Parathyroid adenoma (tissue), 2 donors: ENCODE data around the gene SPP2.

Experiments used
- H2AFZ ChIP-seq: fragments of 300-600 bp; sonication (generic); one replicate; pipeline ENCODE4 v1.7.0; 2017; ENCODE audit warnings: antibody characterized with exemption, mild to moderate bottlenecking
- H3K27ac ChIP-seq: fragments of 300-600 bp; sonication (generic); one replicate; pipeline ENCODE4 v1.7.0; 2017
- H3K27me3 ChIP-seq: fragments of 300-600 bp; sonication (generic); one replicate; pipeline ENCODE4 v1.7.0; 2017; ENCODE audit warnings: low read length; ENCODE audit not compliant: control insufficient read depth, insufficient read depth
- H3K36me3 ChIP-seq: fragments of 300-600 bp; sonication (generic); one replicate; pipeline ENCODE4 v1.7.0; 2017; ENCODE audit warnings: low read length; ENCODE audit not compliant: control insufficient read depth, insufficient read depth
- H3K4me1 ChIP-seq: fragments of 300-600 bp; sonication (generic); one replicate; pipeline ENCODE4 v1.7.0; 2017; ENCODE audit warnings: control low read depth
- H3K4me2 ChIP-seq: fragments of 300-600 bp; sonication (generic); one replicate; pipeline ENCODE4 v1.7.0; 2017; ENCODE audit warnings: low read length
- H3K4me3 ChIP-seq: fragments of 300-600 bp; sonication (generic); one replicate; pipeline ENCODE4 v1.7.0; 2017; ENCODE audit warnings: low read depth, low read length
- H3K79me2 ChIP-seq: fragments of 300-600 bp; sonication (generic); one replicate; pipeline ENCODE4 v1.7.0; 2017; ENCODE audit warnings: control low read depth
- H3K9ac ChIP-seq: fragments of 300-600 bp; sonication (generic); one replicate; pipeline ENCODE4 v1.7.0; 2017; ENCODE audit warnings: mild to moderate bottlenecking
- H3K9me3 ChIP-seq: fragments of 300-600 bp; sonication (generic); one replicate; pipeline ENCODE4 v1.7.0; 2017; ENCODE audit warnings: low read length; ENCODE audit not compliant: control insufficient read depth
- TF ChIP-seq, protein P1 (sequence below): fragments of 300-600 bp; sonication (generic); IDR thresholded peaks from one replicate; pipeline ENCODE4 v1.7.0; 2017; ENCODE audit warnings: antibody characterized with exemption, mild to moderate bottlenecking
- donor health status: primary hyperparathyroidism.

Gene SPP2

GRCh38 chr2:234060236-234060635 is 9.7 kb downstream of the SPP2 start:
- TF ChIP-seq, protein P1, sequence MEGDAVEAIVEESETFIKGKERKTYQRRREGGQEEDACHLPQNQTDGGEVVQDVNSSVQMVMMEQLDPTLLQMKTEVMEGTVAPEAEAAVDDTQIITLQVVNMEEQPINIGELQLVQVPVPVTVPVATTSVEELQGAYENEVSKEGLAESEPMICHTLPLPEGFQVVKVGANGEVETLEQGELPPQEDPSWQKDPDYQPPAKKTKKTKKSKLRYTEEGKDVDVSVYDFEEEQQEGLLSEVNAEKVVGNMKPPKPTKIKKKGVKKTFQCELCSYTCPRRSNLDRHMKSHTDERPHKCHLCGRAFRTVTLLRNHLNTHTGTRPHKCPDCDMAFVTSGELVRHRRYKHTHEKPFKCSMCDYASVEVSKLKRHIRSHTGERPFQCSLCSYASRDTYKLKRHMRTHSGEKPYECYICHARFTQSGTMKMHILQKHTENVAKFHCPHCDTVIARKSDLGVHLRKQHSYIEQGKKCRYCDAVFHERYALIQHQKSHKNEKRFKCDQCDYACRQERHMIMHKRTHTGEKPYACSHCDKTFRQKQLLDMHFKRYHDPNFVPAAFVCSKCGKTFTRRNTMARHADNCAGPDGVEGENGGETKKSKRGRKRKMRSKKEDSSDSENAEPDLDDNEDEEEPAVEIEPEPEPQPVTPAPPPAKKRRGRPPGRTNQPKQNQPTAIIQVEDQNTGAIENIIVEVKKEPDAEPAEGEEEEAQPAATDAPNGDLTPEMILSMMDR, result no peak

DNA sequence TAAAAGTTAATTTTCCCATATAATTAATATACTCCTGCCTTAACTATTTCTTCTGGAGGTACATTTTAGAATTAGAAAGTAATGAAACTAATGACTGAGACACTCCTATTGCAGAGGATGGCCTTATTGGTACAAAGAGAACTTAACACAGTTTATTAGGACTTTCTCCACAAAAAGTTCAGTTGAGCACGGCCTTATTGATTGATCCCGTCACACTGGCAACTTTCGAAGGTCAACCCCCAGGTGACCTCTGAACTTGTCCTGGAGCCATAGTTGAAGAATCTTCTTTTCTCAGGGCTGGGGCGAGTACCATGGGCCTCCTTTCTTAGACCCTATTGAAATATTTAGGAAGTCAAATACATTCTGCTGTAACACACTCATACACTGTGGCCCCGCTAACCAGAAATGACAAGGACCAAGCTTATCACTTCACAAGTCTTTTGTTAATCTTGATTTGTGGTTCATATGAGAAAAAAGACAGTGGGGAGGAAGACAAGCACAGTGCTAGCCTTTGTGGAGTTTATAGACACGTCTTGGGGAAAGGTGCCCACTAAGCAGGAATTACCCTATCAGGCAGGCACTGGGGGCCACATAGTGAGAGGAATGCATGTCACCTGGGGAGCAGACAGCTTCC is 11.2 kb downstream of the SPP2 start:
- peaks cover 6% of the 10 kb centered on the region for H3K4me1 ChIP-seq
- H3K36me3 ChIP-seq, result no peaks in the 10 kb centered on the region
- no peaks in the 10 kb centered on the region for H3K27me3 ChIP-seq
- no peaks in the 10 kb centered on the region for H3K9me3 ChIP-seq
- no peak overlapping the region for H3K27ac ChIP-seq
- H3K4me2 ChIP-seq, result no peak overlapping the region
- TF ChIP-seq, protein P1, result no peak
- H3K4me3 ChIP-seq, result no peak overlapping the region
- H2AFZ ChIP-seq, result no peak overlapping the region
- no peak overlapping the region for H3K9ac ChIP-seq
- no peaks in the 10 kb centered on the region for H3K79me2 ChIP-seq

More at GRCh38 chr2:234060236-234060635, 9.7 kb downstream of the SPP2 start:
- Histone ChIP-seq H3K36me3 (no peaks in the 10 kb centered on the region), H3K4me1 (peaks cover 6% of the 10 kb centered on the region), H3K27me3 (no peaks in the 10 kb centered on the region), H3K79me2 (no peaks in the 10 kb centered on the region), H3K9ac (no peak overlapping the region), H2AFZ (no peak overlapping the region), H3K4me3 (no peak overlapping the region), H3K27ac (no peak overlapping the region), H3K9me3 (no peaks in the 10 kb centered on the region), H3K4me2 (no peak overlapping the region)

GRCh38 chr2:234066587-234066986 is 16.1 kb downstream of the SPP2 start:
- Histone ChIP-seq H3K79me2 (no peaks in the 10 kb centered on the region), H3K36me3 (no peaks in the 10 kb centered on the region), H3K9ac (no peak overlapping the region), H3K4me1 (no peaks in the 10 kb centered on the region), H2AFZ (no peak overlapping the region), H3K4me2 (no peak overlapping the region), H3K27me3 (no peaks in the 10 kb centered on the region), H3K9me3 (no peaks in the 10 kb centered on the region), H3K27ac (no peak overlapping the region), H3K4me3 (no peak overlapping the region)
- TF ChIP-seq, protein P1, result no peak

GRCh38 chr2:234071664-234072063 is 21.2 kb downstream of the SPP2 start:
- no peaks in the 10 kb centered on the region for H3K4me1 ChIP-seq
- no peaks in the 10 kb centered on the region for H3K36me3 ChIP-seq
- no peak overlapping the region for H2AFZ ChIP-seq
- H3K9ac ChIP-seq, result no peak overlapping the region
- H3K4me2 ChIP-seq, result no peak overlapping the region
- no peaks in the 10 kb centered on the region for H3K27me3 ChIP-seq
- H3K4me3 ChIP-seq, result no peak overlapping the region
- no peaks in the 10 kb centered on the region for H3K9me3 ChIP-seq
- TF ChIP-seq, protein P1, result no peak
- H3K79me2 ChIP-seq, result no peaks in the 10 kb centered on the region
- H3K27ac ChIP-seq, result no peak overlapping the region

DNA sequence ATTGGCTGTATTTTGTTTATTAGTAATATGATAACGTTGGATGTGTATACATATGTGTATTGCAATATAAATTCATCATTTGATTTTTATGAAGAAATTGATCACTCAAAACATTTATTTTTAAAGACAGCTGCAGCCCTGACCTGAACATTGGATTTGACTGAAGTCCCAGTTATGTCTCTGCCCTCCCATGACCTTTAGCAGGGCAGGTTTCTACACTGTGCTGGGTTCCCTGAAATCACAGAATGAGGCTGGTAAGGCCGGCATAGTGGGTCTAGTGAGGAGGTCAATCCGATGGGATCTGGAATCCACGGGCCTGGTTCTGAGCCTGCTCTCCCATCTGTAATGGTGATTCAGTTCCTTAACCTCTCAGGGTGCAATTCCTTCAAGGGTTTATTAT is 22.0 kb downstream of the SPP2 start:
- Histone ChIP-seq H3K9me3 (no peaks in the 10 kb centered on the region), H3K79me2 (no peaks in the 10 kb centered on the region), H2AFZ (no peak overlapping the region), H3K4me3 (no peak overlapping the region), H3K4me1 (no peaks in the 10 kb centered on the region), H3K27me3 (no peaks in the 10 kb centered on the region), H3K4me2 (no peak overlapping the region), H3K27ac (no peak overlapping the region), H3K36me3 (no peaks in the 10 kb centered on the region), H3K9ac (no peak overlapping the region)
- TF ChIP-seq, protein P1, result no peak
